ENCODE measurements around the gene NME5.

Gene NME5

GRCh38 chr5:138068742-138069600 is 70.3 kb downstream of the NME5 start:
- H3K27ac ChIP-seq (ENCODE audit: low read length) = no peak overlapping the region
- no peaks in the 10 kb centered on the region for H3K27me3 ChIP-seq (ENCODE audit: control insufficient read depth, insufficient read depth, low read length)
- no peaks in the 10 kb centered on the region for H3K36me3 ChIP-seq (ENCODE audit: control insufficient read depth, low read depth, low read length)
- no peak overlapping the region for H3K4me3 ChIP-seq (ENCODE audit: low read length)
- no peaks in the 10 kb centered on the region for H3K4me1 ChIP-seq (ENCODE audit: control insufficient read depth, low read depth, low read length)
- H3K9ac ChIP-seq (ENCODE audit: low read length) = no peak overlapping the region
- H3K9me3 ChIP-seq (ENCODE audit: control insufficient read depth, low read depth, low read length) = no peaks in the 10 kb centered on the region

- no peak overlapping the region for H3K9ac ChIP-seq (ENCODE audit: low read length)
- no peaks in the 10 kb centered on the region for H3K36me3 ChIP-seq (ENCODE audit: control insufficient read depth, low read depth, low read length)
- no peak overlapping the region for H3K4me3 ChIP-seq (ENCODE audit: low read length)
- no peaks in the 10 kb centered on the region for H3K27me3 ChIP-seq (ENCODE audit: control insufficient read depth, insufficient read depth, low read length)
- H3K27ac ChIP-seq (ENCODE audit: low read length) = no peak overlapping the region
- H3K4me1 ChIP-seq (ENCODE audit: control insufficient read depth, low read depth, low read length) = no peaks in the 10 kb centered on the region
- no peaks in the 10 kb centered on the region for H3K9me3 ChIP-seq (ENCODE audit: control insufficient read depth, low read depth, low read length)
Measured at GRCh38 chr5:138067945-138068344, 71.3 kb downstream of the NME5 start.

Measured in iPS-18a (cell line).